ENCODE results near the gene PVALEF. TPM values are rescaled to one million over a fixed set of nuclear protein-coding genes. Genes with fewer than 3 reads are reported as not detected.

PVALEF gene
- polyA plus RNA-seq, 1 donor (not counting 4 experiments of a cell fraction or from before 2014, with no cell fraction given): not detected

GRCh38 chr17:81142301-81143199 is 22.8 kb upstream of the PVALEF start:
- Histone ChIP-seq H3K27me3 (ENCODE audit: control insufficient read depth, extremely low read depth, insufficient read depth, low read length) (peaks cover 3% of the 10 kb centered on the region), H3K4me1 (ENCODE audit: control insufficient read depth, extremely low read depth, insufficient read depth, low read length) (no peaks in the 10 kb centered on the region), H3K36me3 (ENCODE audit: control insufficient read depth in 2 of 2, extremely low read depth in 1 of 2, insufficient read depth in 2 of 2, low read length in 2 of 2) (no peaks in the 10 kb centered on the region), H3K9ac (ENCODE audit: control insufficient read depth, extremely low read depth, insufficient read depth, low read length) (no peak overlapping the region), H3K4me2 (ENCODE audit: control insufficient read depth, extremely low read depth, insufficient read depth, low read depth, low read length) (no peak overlapping the region), H3K4me3 (ENCODE audit: control insufficient read depth in 2 of 3, extremely low read depth in 1 of 3, insufficient read depth in 2 of 3, low read depth in 1 of 3, low read length in 3 of 3) (no peak overlapping the region), H3K79me2 (ENCODE audit: control insufficient read depth, insufficient read depth, low read length) (no peaks in the 10 kb centered on the region), H3K9me1 (ENCODE audit: control insufficient read depth, extremely low read depth, insufficient read depth, low read length) (no peaks in the 10 kb centered on the region), H2AFZ (ENCODE audit: control insufficient read depth, low read length) (peak overlapping the region; percentile 37), H3K9me3 (ENCODE audit: control insufficient read depth, low read depth, low read length) (peaks cover 7% of the 10 kb centered on the region), H4K20me1 (ENCODE audit: control insufficient read depth, extremely low read depth, insufficient read depth, low read length) (no peaks in the 10 kb centered on the region), H3K27ac (ENCODE audit: control insufficient read depth, insufficient read depth, low read length) (no peak overlapping the region)
- FAIRE-seq: peak; percentile 36
- dilution Hi-C loops (cut with MboI; ENCODE audit: extremely low pct_ligation_motif_present, low sequenced_read_pairs): no loop called here
- TF ChIP-seq EZH2 (IDR thresholded peaks at IDR 0.05; ENCODE audit: low read length) (no peak), CTCF (optimal IDR thresholded peaks at IDR 0.05 in 1 of 3, IDR thresholded peaks at IDR 0.05 in 1 of 3, conservative IDR thresholded peaks at IDR 0.05 in 1 of 3; ENCODE audit: extremely low read depth in 1 of 3, insufficient read depth in 2 of 3, low read length in 3 of 3) (peak; percentile 60 to 93 (median 60))
- peak; percentile 33 for DNase-seq (ENCODE audit: low read depth, low spot score)

DNA sequence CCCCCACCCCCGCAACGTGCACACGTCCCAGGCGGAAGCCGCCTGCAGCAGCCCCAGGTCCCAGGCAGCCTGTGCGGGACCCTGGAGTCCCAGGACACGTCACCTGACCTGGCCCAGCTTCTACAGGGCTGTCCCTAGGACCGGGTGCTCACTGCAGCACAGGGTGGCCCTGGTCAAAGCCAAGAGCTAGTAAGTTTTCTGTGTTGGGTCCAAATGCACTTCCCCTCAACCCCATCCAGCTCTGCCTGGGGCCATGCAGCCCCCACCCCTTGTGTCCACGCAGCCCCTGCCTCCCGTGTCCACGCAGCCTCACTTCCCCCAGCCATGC is 22.1 kb upstream of the PVALEF start:
- H3K9me1 ChIP-seq (ENCODE audit: control insufficient read depth, extremely low read depth, insufficient read depth, low read length): no peaks in the 10 kb centered on the region
- H3K9ac ChIP-seq (ENCODE audit: control insufficient read depth, extremely low read depth, insufficient read depth, low read length): no peak overlapping the region
- TF ChIP-seq CTCF (optimal IDR thresholded peaks at IDR 0.05 in 1 of 3, IDR thresholded peaks at IDR 0.05 in 1 of 3, conservative IDR thresholded peaks at IDR 0.05 in 1 of 3; ENCODE audit: extremely low read depth in 1 of 3, insufficient read depth in 2 of 3, low read length in 3 of 3) (no peak), EZH2 (IDR thresholded peaks at IDR 0.05; ENCODE audit: low read length) (no peak)
- H3K4me3 ChIP-seq (ENCODE audit: control insufficient read depth in 2 of 3, extremely low read depth in 1 of 3, insufficient read depth in 2 of 3, low read depth in 1 of 3, low read length in 3 of 3): no peak overlapping the region
- DNase-seq (ENCODE audit: low read depth, low spot score) (no peak), FAIRE-seq (no peak)
- no peaks in the 10 kb centered on the region for H3K79me2 ChIP-seq (ENCODE audit: control insufficient read depth, insufficient read depth, low read length)
- H2AFZ ChIP-seq (ENCODE audit: control insufficient read depth, low read length): no peak overlapping the region
- peaks cover 3% of the 10 kb centered on the region for H3K9me3 ChIP-seq (ENCODE audit: control insufficient read depth, low read depth, low read length)
- no peaks in the 10 kb centered on the region for H3K36me3 ChIP-seq (ENCODE audit: control insufficient read depth in 2 of 2, extremely low read depth in 1 of 2, insufficient read depth in 2 of 2, low read length in 2 of 2)
- H3K4me2 ChIP-seq (ENCODE audit: control insufficient read depth, extremely low read depth, insufficient read depth, low read depth, low read length): no peak overlapping the region
- H3K27ac ChIP-seq (ENCODE audit: control insufficient read depth, insufficient read depth, low read length): no peak overlapping the region
- dilution Hi-C loops (cut with MboI; ENCODE audit: extremely low pct_ligation_motif_present, low sequenced_read_pairs): no loop called here
- H3K4me1 ChIP-seq (ENCODE audit: control insufficient read depth, extremely low read depth, insufficient read depth, low read length): no peaks in the 10 kb centered on the region
- H3K27me3 ChIP-seq (ENCODE audit: control insufficient read depth, extremely low read depth, insufficient read depth, low read length): peaks cover 3% of the 10 kb centered on the region
- H4K20me1 ChIP-seq (ENCODE audit: control insufficient read depth, extremely low read depth, insufficient read depth, low read length): no peaks in the 10 kb centered on the region

Measured in keratinocyte (primary cell).